ENCODE data around the gene COA8. TPM values are rescaled to one million over a fixed set of nuclear protein-coding genes. Genes with fewer than 3 reads are reported as not detected.

Gene COA8
- total RNA-seq, 2 experiments from 2014 or later: 40.1 to 42.2 TPM

DNA sequence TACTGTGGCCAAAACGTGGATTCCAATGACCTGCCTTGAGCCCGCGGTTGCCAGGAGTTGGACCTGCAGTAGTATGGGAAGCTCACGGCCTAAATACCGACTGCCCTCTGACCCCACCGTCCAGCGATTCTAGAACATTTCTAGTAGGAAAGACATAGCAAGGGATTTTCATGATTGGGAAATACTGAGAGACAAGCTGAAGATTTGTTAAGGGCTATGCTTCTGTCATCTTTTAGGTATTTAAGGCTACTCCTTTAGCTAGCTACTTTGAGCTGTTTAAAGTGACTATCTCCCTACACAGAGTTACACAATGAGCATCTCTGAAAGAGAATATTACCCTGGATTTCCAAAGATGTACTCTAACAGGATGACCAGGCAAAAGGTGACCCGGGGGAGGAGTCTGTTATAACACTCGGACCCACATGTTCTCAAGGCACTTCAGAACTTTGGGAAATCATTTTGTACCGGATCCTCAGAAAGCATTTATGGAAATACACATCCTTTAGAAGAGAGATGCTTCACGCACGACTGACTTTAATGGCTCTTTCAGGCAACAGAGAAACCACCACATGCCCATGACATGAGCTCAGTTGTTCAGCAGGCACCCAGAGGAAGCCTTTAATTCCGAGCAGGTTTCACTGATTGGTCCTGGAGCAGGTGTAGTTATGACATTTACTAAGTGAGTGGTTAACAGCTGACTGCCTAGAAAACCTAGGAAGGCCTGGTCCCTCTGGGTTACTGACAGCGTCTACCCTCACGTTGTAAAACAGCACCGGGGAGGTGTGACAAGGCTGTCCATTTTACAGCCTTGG is 4.5 kb upstream of the COA8 start:
- POLR2A ChIA-PET: interaction anchor here (0.7 to 1.4 kb wide), 2 partner anchors 19 to 28 kb away, joined by 3 read pairs; no protein-coding TSS in a partner anchor
- CTCF ChIA-PET: interaction anchor here (1.3 to 3.6 kb wide), 4 partner anchors 10 to 58 kb away, joined by 3 to 13 read pairs (median 5); no protein-coding TSS in a partner anchor

DNA sequence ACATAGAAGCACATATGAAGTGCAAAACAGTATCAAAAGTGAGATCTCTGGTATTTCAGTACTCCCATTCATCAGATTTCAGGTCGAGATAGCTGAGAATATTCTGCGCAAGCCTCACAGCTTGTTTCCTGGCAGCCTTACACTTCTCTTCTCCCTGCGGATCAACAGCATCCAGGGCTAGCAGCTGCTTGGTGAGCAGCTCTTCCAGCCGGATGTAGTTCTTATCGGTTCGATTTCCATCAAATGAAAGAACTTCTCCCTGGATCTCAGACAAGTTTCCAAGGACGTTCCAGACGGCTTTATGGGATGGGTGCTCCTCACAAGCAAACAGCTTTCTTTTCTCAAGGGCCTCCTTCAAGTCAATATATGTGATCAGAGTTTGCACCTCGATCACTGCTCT is 3.0 kb upstream of the COA8 start:
- ChIA-PET POLR2A (interaction anchor here (1.4 kb wide), 1 partner anchor 29 kb away, joined by 3 read pairs; no protein-coding TSS in a partner anchor), CTCF (interaction anchor here (1.5 to 3.6 kb wide), 2 partner anchors 13 to 39 kb away, joined by 3 to 13 read pairs; no protein-coding TSS in a partner anchor)

DNA sequence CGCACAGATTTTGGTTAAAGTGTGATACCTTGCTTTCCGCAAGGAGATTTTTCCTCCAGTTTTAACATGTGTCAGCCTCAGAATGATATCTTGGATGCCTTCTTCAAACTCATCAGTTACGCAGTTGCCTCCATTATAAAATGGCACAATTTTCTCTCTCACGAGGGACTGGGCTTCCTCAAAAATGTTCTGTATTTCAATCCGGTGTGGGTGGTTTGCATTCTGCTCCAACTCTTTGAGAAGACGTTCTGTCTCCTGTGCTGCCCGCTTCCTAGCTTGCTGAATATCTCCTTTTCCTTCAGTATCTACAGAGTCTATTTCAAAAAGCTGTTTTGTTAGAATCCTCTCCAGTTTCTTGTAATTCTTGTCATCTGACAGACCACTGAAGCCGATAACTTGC is 2.1 kb upstream of the COA8 start:
- POLR2A ChIA-PET: no interaction called here

GRCh38 chr14:103561381-103562178 is 1.2 kb upstream of the COA8 start:
- POLR2A ChIA-PET: interaction anchor here (0.7 to 0.9 kb wide), 3 partner anchors 11 to 1083 kb away, joined by 3 to 4 read pairs (median 3); no protein-coding TSS in a partner anchor

More for the DNA sequence above, 2.1 kb upstream of the COA8 start:
- CTCF ChIA-PET: interaction anchor here (1.0 to 2.2 kb wide), 4 partner anchors 8 to 40 kb away, joined by 4 to 12 read pairs (median 6); partner anchors contain the start of gene CKB

GRCh38 chr14:103562179-103562428 is 656 bp upstream of the COA8 start:
- CTCF ChIA-PET: interaction anchor here (1.0 to 2.2 kb wide), 6 partner anchors 9 to 103 kb away, joined by 3 to 12 read pairs (median 4); no protein-coding TSS in a partner anchor

More at GRCh38 chr14:103561381-103562178, 1.2 kb upstream of the COA8 start:
- CTCF ChIA-PET: interaction anchor here (1.0 to 2.2 kb wide), 8 partner anchors 9 to 104 kb away, joined by 3 to 12 read pairs (median 4); partner anchors contain the start of gene CKB

DNA sequence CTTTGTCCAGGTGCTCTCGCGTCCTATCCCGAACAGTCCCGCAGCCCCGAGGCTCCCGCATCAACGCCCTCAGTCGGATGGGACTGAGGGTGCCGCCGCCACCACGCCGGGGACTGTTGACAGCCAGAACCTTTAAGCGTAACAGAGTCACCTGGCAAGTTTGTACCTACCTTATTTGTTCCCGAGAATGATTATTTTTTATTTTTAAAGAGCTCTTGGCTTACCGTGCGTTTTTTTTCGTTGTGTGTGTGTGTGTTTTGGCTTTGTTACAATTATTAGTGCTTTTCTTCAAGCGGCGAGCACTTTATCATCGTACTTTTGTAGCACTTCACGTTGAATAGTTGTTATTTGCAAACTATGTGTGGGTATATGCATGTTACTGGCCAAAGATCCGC is 463 bp downstream of the COA8 start:
- ChIA-PET POLR2A (no interaction called here), CTCF (no interaction called here)

More at GRCh38 chr14:103562179-103562428, 656 bp upstream of the COA8 start:
- POLR2A ChIA-PET: interaction anchor here (0.7 to 0.9 kb wide), 2 partner anchors 12 to 67 kb away, joined by 3 to 4 read pairs; no protein-coding TSS in a partner anchor

- ChIA-PET CTCF (interaction anchor here (0.6 to 0.8 kb wide), 2 partner anchors 116 to 1115 kb away, joined by 3 to 4 read pairs; no protein-coding TSS in a partner anchor), POLR2A (no interaction called here)
Measured at GRCh38 chr14:103563844-103564505, 1.2 kb downstream of the COA8 start.

- ChIA-PET CTCF (interaction anchor here (1.5 kb wide), 1 partner anchor 11 kb away, joined by 5 read pairs; no protein-coding TSS in a partner anchor), POLR2A (interaction anchor here (0.6 kb wide), 1 partner anchor 351 kb away, joined by 5 read pairs; no protein-coding TSS in a partner anchor)
Measured at GRCh38 chr14:103568952-103569351, 6.2 kb downstream of the COA8 start.

DNA sequence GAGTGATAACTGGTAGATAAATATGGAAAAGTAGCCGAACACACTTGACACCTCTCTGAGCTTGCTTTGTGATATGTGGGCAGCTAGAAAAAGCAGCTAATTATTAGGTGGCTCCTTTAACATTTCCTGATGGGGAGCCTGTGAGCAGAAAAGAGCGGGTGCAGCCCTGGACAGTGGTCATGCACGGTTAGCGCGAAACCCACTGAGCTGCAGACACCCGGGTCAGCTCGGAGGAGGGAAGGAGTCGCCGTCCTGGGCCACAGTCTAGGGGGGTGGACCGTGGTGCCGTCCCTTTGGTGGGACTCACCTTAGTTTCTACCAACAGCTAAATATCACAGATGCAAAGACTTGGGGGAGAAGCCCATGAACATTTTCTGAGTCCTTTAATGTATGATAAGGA is 6.6 kb downstream of the COA8 start:
- ChIA-PET POLR2A (interaction anchor here (0.6 kb wide), 1 partner anchor 351 kb away, joined by 5 read pairs; no protein-coding TSS in a partner anchor), CTCF (interaction anchor here (0.6 kb wide), 1 partner anchor 243 kb away, joined by 4 read pairs; no protein-coding TSS in a partner anchor)

- POLR2A ChIA-PET: interaction anchor here (0.5 to 0.7 kb wide), 2 partner anchors 84 to 1410 kb away, joined by 3 to 23 read pairs; no protein-coding TSS in a partner anchor
Measured at GRCh38 chr14:103574104-103574503, 11.3 kb downstream of the COA8 start.

DNA sequence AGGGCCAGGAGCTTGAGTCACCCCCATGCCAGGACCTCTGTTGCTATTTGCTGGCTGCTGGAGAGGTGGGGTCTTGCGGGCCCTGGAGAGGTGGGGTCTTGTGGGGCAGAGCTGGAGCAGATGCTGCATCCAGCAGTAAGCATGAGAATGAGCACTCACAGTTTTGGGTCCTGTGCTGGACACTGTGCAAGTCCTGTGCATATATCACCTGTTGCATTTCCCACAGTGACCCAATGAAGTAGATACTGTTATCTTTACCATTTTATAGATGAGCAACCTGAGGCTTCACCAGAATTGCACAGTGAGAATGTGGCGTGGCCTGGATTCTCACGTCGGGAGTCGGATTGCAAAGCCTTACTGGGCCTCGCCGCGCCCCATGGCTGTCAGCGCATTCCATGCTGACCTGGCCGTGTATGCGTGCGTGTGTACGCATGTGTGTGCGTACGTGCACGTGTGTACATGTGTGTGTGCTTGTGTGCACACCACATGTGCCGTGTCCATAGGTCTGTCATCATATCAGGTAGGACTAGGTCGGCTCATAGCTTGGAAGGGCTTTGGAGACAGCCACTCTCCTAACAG is 12.0 kb downstream of the COA8 start:
- ChIA-PET CTCF (no interaction called here), POLR2A (no interaction called here)

More at GRCh38 chr14:103574104-103574503, 11.3 kb downstream of the COA8 start:
- CTCF ChIA-PET: no interaction called here

- ChIA-PET POLR2A (no interaction called here), CTCF (no interaction called here)
Measured at GRCh38 chr14:103576371-103577024, 13.7 kb downstream of the COA8 start.

- ChIA-PET POLR2A (no interaction called here), CTCF (interaction anchor here (0.7 kb wide), 1 partner anchor 186 kb away, joined by 4 read pairs; no protein-coding TSS in a partner anchor)
Measured at GRCh38 chr14:103578401-103579075, 15.8 kb downstream of the COA8 start.

DNA sequence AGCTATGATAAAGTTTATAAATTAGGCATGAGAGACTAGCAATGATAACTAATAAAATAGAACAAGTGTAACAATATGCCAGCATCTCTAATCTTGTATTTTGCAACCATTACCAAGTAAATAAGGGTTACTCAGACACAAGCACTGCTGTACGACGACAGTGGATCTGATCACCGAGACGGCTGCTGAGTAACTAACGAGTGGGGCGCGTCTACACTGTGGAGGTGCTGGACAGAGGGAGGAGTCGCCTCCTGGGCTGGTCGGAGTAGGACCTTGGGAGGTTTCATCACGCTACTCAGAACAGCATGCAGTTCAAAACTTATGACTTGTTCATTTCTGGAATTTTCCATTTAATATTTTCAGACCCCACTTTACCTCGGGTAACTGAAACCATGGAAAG is 18.4 kb downstream of the COA8 start:
- POLR2A ChIA-PET: interaction anchor here (0.6 kb wide), 1 partner anchor 117 kb away, joined by 4 read pairs; no protein-coding TSS in a partner anchor
- CTCF ChIA-PET: no interaction called here

- CTCF ChIA-PET: no interaction called here
- POLR2A ChIA-PET: no interaction called here
Measured at GRCh38 chr14:103581954-103582703, 19.4 kb downstream of the COA8 start.

DNA sequence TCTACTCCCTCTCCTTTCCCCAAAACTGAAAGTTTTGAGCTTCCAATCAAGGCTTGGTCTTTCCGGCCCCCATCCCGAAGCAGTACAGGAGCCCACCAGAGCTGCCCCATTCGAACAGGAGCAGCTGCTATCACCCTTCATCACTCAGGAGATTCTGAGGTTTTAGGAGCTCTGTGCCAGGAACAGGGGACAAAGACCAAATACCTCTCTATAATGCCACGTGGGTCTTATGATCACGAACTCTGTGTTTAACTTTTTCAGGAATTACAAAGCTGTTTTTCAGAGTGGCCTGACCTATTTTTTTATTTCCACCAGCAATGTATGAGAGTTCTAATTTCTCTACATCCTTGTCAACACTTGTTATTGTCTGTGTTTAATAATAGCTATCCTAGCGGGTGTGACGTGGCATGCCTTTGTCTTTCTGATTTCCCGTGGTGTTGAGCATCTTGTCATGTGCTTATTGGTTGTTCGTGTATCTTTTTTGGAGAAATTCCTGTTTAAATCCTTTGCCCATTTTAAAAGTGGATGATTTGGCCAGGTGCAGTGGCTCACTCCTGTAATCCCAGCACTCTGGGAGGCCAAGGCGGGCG is 21.7 kb downstream of the COA8 start:
- CTCF ChIA-PET: interaction anchor here (0.6 kb wide), 1 partner anchor 309 kb away, joined by 3 read pairs; no protein-coding TSS in a partner anchor

More for the DNA sequence above, 21.7 kb downstream of the COA8 start:
- POLR2A ChIA-PET: no interaction called here
